DND-41 (cell line): ENCODE results near the gene SPAG7.

Experiments used
- EZH2 ChIP-seq: IDR thresholded peaks from 3 replicates; pipeline ENCODE4 v1.6.1; 2012; ENCODE audit warnings: borderline replicate concordance, low read depth, mild to moderate bottlenecking, moderate library complexity, low read length, inconsistent platforms; ENCODE audit not compliant: severe bottlenecking
- TF ChIP-seq, protein P1 (sequence below): IDR thresholded peaks from 2 replicates; pipeline ENCODE4 v1.5.1; 2012; ENCODE audit warnings: borderline replicate concordance, low read length, moderate library complexity, mild to moderate bottlenecking; ENCODE audit not compliant: poor library complexity, severe bottlenecking; ENCODE audit errors: extremely low read depth

DNA sequence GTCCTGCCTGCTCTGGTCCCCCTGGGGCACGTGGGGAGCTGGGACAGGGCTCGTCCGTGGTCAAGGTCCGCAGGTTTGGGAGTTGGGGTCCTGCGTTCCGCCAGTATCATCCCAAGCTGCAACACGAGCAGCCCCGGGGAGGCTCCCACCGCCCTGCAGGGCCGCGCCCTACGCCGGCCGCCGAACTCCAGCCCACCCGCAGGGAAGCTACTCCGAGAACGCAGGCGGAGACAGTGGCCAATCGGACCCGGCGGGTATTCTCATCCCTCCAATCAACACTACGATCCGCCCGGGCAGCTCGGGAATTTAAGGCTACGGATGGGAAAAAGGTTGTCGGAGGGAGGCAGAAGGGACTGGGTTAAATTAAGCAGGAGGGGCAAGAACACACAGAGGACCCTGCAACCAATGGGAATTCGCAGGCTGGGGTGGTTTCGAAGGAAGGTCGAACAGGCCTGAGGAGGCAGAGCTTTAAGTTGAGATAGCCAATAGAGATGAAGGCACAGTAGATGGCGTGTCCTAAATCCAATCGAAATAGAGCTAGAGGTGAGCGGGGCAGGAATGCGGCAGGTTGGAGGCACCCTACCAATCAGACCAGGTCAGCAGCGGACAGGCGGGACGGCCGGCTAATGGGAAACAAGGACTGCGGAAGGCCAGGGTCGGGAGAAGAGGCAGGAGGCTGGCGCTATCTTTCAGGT is 626 bp downstream of the SPAG7 start:
- TF ChIP-seq, protein P1, sequence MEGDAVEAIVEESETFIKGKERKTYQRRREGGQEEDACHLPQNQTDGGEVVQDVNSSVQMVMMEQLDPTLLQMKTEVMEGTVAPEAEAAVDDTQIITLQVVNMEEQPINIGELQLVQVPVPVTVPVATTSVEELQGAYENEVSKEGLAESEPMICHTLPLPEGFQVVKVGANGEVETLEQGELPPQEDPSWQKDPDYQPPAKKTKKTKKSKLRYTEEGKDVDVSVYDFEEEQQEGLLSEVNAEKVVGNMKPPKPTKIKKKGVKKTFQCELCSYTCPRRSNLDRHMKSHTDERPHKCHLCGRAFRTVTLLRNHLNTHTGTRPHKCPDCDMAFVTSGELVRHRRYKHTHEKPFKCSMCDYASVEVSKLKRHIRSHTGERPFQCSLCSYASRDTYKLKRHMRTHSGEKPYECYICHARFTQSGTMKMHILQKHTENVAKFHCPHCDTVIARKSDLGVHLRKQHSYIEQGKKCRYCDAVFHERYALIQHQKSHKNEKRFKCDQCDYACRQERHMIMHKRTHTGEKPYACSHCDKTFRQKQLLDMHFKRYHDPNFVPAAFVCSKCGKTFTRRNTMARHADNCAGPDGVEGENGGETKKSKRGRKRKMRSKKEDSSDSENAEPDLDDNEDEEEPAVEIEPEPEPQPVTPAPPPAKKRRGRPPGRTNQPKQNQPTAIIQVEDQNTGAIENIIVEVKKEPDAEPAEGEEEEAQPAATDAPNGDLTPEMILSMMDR: no peak
- no peak for TF ChIP-seq EZH2
